HG03575 (cell line): Measurements from ENCODE around the gene SEL1L2.

Experiments
- ATAC-seq: cut with Tn5 transposase; IDR thresholded peaks from one replicate; pipeline ENCODE4 v1.9.1; 2021; ENCODE audit not compliant: unreplicated experiment, insufficient number of reproducible peaks, low FRiP score; ENCODE audit errors: extremely low read depth

Gene SEL1L2

DNA sequence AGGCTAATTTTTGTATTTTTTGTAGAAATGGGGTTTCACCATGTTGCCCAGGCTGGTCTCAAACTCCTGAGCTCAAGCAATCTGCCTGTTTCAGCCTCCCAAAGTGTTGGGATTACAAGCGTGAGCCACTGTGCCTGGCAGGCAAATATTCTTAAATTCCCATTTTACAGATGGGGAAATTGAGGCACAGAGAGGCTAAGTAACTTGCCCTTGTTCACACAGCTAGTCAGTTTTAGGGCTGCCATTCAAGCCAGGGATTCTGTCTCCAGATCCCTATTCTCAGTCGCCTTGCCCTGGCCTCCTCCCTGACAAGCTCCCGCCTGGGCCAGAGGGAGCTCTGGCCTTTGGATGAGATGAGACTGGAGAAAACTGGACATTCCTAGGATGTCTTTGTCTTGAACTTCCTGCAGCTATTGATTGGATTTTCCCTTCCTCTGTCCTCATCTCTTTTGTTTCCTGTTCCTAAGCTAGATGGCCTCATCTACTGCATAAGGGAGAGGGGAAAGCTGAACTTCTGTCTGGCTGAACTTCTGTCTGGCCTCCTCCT, 115.1 kb downstream of the SEL1L2 start:
- ATAC-seq, result no peak

GRCh38 chr20:13874394-13875157, 115.8 kb downstream of the SEL1L2 start:
- no peak for ATAC-seq

- ATAC-seq, result no peak
Observed at GRCh38 chr20:13873831-13874230, 116.6 kb downstream of the SEL1L2 start.

- ATAC-seq, result no peak
Observed at GRCh38 chr20:13870170-13870748, 120.2 kb downstream of the SEL1L2 start.

DNA sequence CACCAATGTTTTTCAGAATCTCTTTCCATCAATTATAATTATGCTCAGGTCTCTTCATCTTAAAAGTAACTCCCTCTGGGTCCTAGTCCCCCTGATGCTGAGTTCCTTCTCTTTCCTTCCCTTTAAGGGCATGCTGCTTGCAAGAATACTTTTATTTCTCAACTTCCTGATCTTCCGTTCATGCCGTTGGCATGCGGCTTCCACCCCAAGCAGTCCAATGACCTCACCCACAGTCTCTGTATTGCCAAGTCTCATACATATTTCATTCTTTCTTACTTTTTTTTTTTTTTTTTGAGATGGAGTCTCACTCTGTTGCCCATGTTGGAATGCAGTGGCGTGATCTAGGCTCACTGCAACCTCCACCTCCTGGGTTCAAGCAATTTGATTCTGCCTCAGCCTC, 122.1 kb downstream of the SEL1L2 start:
- ATAC-seq, result no peak

GRCh38 chr20:13865791-13866351, 124.5 kb downstream of the SEL1L2 start:
- ATAC-seq, result no peak

DNA sequence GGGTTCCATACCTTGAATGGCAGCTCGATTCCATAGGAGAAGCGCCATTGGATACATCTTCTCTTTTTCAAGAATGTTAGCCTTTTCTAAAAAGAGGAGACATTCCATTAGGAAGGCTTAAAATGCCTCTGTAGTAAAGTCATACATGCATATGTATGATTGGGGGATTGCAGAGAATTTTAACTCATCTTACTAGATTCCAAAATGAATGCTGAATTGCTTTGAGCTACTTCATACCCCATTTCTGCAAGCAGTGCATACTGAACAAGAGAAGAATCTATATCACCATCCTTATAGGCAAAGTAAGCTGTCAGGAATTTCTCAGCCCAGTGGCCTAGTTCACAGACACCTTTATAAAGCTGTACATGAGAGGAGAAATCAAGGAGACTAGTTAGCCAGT, 125.3 kb downstream of the SEL1L2 start:
- ATAC-seq, result no peak

DNA sequence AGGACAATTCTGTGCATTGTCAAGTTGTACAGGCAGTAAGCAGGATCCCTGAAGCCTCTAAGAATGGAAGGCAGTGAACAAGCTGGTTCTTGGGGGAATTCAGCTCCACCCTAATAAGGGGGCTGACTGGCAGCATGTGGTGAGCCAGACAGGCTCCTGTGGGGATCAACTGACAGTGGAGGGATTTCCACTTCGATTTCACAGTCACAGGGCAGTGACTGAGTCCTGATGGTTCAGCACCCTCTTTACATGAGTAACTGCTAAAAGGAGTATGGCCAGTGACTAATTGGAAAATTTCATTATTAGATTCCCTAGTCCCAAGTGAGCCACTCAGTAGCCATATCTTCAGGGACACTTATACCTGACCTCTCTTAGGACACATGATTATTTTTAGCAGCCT, 127.2 kb downstream of the SEL1L2 start:
- no peak for ATAC-seq

DNA sequence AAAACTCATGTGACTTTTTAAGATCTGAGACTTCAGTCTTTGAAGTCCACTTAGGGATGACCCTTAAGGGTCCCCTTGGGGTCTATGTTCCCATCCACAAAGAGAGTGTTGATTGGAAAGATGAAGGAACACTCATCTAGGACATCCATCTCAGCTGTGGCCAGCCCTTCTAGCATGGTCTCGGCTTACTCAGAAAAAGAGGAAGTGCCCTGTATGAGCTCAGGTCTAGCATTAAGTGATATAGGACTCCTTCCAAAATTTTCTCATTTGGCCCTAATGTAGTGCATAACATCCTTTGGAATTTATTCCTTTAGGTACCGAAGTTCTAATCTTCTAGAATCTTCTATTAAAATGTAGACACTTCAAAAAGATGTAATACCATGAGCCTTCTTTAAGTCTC, 128.2 kb downstream of the SEL1L2 start:
- no peak for ATAC-seq

- no peak for ATAC-seq
Observed at GRCh38 chr20:13858871-13859270, 131.5 kb downstream of the SEL1L2 start.

DNA sequence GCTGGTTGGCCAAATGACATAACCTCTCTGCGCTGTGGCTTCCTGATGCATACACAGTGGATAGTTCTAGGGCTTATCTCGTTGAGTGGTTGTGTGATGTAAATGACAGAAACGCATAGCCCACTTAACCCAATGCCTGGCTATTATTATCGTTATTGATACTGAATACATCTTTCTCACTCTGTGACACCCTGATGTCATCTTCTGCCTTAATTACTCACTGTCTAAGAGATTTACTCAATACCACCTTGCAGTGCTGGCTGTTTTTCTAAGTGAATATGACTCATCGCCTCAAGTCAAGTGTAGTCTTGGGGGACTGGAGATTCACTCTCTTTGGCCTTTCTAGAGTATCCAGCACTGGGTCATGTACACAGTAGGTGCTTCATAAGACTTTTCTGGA, 132.0 kb downstream of the SEL1L2 start:
- ATAC-seq, result no peak

DNA sequence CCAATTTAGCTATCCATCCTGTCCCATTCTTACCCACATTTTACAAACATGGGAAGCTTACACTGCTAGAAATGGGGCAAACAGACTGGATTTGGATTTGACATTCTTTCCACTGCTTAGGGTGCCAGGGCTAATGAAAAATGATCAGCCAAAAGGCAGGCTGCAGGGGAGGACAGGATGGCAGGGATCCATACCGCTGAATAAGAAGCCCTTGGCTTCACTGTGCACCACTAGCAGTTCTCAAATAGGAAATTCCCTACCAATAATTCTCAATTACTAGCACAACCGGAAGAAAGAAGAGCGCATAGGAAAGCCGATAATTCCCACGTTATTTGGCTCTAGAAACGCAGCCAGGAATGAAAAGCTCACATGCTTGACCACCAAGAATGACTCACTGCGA, 132.5 kb downstream of the SEL1L2 start:
- no peak for ATAC-seq

GRCh38 chr20:13857304-13857703, 133.1 kb downstream of the SEL1L2 start:
- ATAC-seq, result no peak

- ATAC-seq, result no peak
Observed at GRCh38 chr20:13856354-13856753, 134.1 kb downstream of the SEL1L2 start.

- no peak for ATAC-seq
Observed at GRCh38 chr20:13855613-13856012, 134.8 kb downstream of the SEL1L2 start.

- no peak for ATAC-seq
Observed at GRCh38 chr20:13852306-13852705, 138.1 kb downstream of the SEL1L2 start.

DNA sequence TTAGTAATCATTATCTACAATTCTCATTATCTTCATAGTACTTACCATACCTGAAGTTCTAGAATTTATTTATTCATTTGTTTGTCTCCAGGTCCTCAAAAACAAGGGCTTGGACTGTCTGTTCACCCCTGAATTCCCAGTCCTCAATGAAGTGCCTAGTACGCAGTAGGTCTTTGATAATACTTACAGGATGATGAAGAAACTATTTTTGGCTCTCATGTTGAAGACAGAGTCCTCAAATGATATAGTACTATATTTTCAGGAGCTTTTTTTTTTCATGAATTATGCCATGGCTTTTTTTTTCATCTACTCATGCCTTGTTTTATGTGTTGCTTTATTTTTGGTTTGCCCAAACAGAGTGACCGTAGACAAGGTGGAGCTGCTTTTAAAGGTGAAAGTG, 139.1 kb downstream of the SEL1L2 start:
- ATAC-seq, result no peak

GRCh38 chr20:13844296-13844695, 146.1 kb downstream of the SEL1L2 start:
- ATAC-seq, result no peak

DNA sequence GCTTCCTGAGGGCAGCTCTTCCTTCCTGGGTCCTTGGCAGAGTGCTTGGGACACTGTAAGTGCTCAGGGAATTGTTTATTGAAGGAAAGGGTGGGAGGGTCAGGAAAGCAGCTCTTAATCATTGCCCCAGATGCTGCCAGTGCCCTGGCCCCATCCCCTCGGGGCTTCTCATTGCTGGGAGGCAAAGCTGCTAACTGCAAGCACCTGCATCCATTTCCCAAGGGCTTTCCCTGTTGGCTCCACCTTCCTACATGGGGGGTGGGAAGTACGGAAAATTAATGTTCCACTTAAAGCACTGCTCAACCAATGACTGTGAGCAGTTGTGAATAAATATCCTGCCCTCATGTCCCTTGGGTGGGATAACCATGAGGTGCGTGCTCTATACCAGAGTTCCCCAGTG, 149.2 kb downstream of the SEL1L2 start:
- ATAC-seq, result no peak

- no peak for ATAC-seq
Observed at GRCh38 chr20:13840093-13840465, 150.3 kb downstream of the SEL1L2 start.
